ENCODE data around the gene LCN2.
"Not testable (repeated sequence)": the region's sequence is repeated elsewhere in the genome, so short reads cannot be mapped to it uniquely, and the experiment has no call there.

LCN2 gene

GRCh38 chr9:128128836-128129590 is 20.2 kb upstream of the LCN2 start:
- no peak for FAIRE-seq

GRCh38 chr9:128129976-128130590 is 19.2 kb upstream of the LCN2 start:
- not testable (repeated sequence) for FAIRE-seq

- FAIRE-seq: not testable (repeated sequence)
These were observed 18.6 kb upstream of the LCN2 start for GRCh38 chr9:128130651-128131050.

GRCh38 chr9:128131346-128131745 is 17.9 kb upstream of the LCN2 start:
- FAIRE-seq: not testable (repeated sequence)

GRCh38 chr9:128132139-128132538 is 17.1 kb upstream of the LCN2 start:
- FAIRE-seq: not testable (repeated sequence)

GRCh38 chr9:128135561-128135960 is 13.7 kb upstream of the LCN2 start:
- FAIRE-seq: not testable (repeated sequence)

GRCh38 chr9:128136816-128137793 is 12.1 kb upstream of the LCN2 start:
- FAIRE-seq: no peak

GRCh38 chr9:128138001-128138400 is 11.3 kb upstream of the LCN2 start:
- FAIRE-seq: no peak

- no peak for FAIRE-seq
These were observed 9.6 kb upstream of the LCN2 start for GRCh38 chr9:128139621-128140020.

- FAIRE-seq: no peak
These were observed 7.6 kb upstream of the LCN2 start for GRCh38 chr9:128141604-128142003.

- no peak for FAIRE-seq
These were observed 7.2 kb upstream of the LCN2 start for GRCh38 chr9:128142061-128142460.

- FAIRE-seq: no peak
These were observed 6.7 kb upstream of the LCN2 start for GRCh38 chr9:128142596-128142995.

- no peak for FAIRE-seq
These were observed 5.6 kb upstream of the LCN2 start for GRCh38 chr9:128143525-128144238.

- no peak for FAIRE-seq
These were observed 4.7 kb upstream of the LCN2 start for GRCh38 chr9:128144239-128145181.

GRCh38 chr9:128145536-128145935 is 3.7 kb upstream of the LCN2 start:
- FAIRE-seq: no peak

GRCh38 chr9:128145951-128146351 is 3.3 kb upstream of the LCN2 start:
- FAIRE-seq: no peak

- FAIRE-seq: no peak
These were observed 2.6 kb upstream of the LCN2 start for GRCh38 chr9:128146591-128147120.

- FAIRE-seq: no peak
These were observed 698 bp upstream of the LCN2 start for GRCh38 chr9:128148509-128149000.

GRCh38 chr9:128149951-128150593 is 819 bp downstream of the LCN2 start:
- no peak for FAIRE-seq

GRCh38 chr9:128150594-128151308 is 1.5 kb downstream of the LCN2 start:
- no peak for FAIRE-seq
